ENCODE data around the gene OR6V1. TPM values are rescaled to one million over a fixed set of nuclear protein-coding genes. Genes with fewer than 3 reads are reported as not detected.

The OR6V1 gene
- total and polyA plus RNA-seq, 2 donors (not counting 1 experiment from before 2014, with no cell fraction given) = not detected

DNA sequence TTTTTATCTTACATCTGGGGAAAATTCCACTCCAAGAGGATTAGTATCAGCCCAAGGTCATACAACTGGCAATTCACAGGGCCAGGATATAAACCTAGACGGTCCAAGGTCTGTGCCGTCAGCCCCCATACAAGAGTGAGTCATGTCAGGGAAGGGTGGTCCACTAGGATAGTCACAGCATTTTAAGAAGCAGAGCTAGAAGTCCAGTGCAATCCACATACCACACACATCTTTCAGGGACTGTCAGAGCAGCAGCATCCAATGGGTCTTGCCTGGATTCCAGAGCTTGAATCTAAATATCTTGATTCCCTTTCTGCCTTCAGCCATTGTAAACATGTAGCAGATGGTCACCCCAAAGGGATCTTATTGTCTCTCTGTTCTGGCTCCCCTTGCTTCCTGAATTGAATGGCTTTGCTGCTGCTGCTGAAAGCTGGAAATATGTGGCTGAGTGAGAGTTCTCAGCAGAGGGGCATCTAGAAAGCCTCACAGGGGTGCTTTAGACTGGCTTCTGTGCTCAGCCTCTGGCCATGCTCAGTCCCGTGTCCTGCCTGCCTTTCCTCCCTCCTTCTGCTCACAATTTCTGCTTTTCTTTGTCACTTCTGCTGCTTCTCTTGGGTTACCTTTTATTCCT lies 9.9 kb upstream of the OR6V1 start:
- ChIA-PET CTCF (no interaction called here), POLR2A (no interaction called here)
- no peaks in the 10 kb centered on the region for H4K20me1 ChIP-seq (ENCODE audit: control insufficient read depth, insufficient read depth, low read length, poor library complexity, severe bottlenecking)
- no peaks in the 10 kb centered on the region for H3K9me3 ChIP-seq (ENCODE audit: control extremely low read depth in 1 of 3, control insufficient read depth in 2 of 3, insufficient read depth in 1 of 3, low read length in 2 of 3)
- no peaks in the 10 kb centered on the region for H3K36me3 ChIP-seq (replicated peaks in 1 of 2; ENCODE audit: control extremely low read depth in 1 of 2, control insufficient read depth in 1 of 2, extremely low read depth in 1 of 2, insufficient read depth in 2 of 2, low read length in 1 of 2)
- ATAC-seq (ENCODE audit: low read depth) (no peak), DNase-seq (no peak)
- Mint-ChIP-seq H3K9me3 (ENCODE audit: insufficient read depth) (no peaks in the 10 kb centered on the region), H3K4me1 (peaks cover 21% of the 10 kb centered on the region), H3K27me3 (no peaks in the 10 kb centered on the region), H3K27ac (no peak overlapping the region), H3K4me3 (no peak overlapping the region)
- H3K9ac ChIP-seq (ENCODE audit: low read length) = no peak overlapping the region
- H3K4me3 ChIP-seq (ENCODE audit: control extremely low read depth in 1 of 5, extremely low read depth in 1 of 5, insufficient read depth in 1 of 5, low read depth in 2 of 5, low read length in 4 of 5) = no peak overlapping the region
- no peaks in the 10 kb centered on the region for H3K27me3 ChIP-seq (replicated peaks in 1 of 4; ENCODE audit: control extremely low read depth in 1 of 4, control insufficient read depth in 3 of 4, insufficient read depth in 4 of 4, low read length in 3 of 4)
- WGBS (ENCODE audit: insufficient coverage) = 91% methylated on average over 2 of the region's 3 CpGs
- H3K79me2 ChIP-seq (ENCODE audit: control insufficient read depth, insufficient read depth, low read length) = no peaks in the 10 kb centered on the region
- TF ChIP-seq CTCF (IDR thresholded peaks at IDR 0.05) (no peak), EZH2 (IDR thresholded peaks at IDR 0.05; ENCODE audit: borderline replicate concordance, insufficient read depth, low read depth, low read length, poor library complexity, severe bottlenecking) (no peak)
- H2AFZ ChIP-seq (ENCODE audit: insufficient read depth, low read depth, low read length, poor library complexity, severe bottlenecking) = no peak overlapping the region
- no peak overlapping the region for H3K4me2 ChIP-seq (replicated peaks; ENCODE audit: low read depth, low read length, poor library complexity, severe bottlenecking)
- intact Hi-C loops (cut with micrococcal nuclease) = no loop called here
- H3K4me1 ChIP-seq (ENCODE audit: control insufficient read depth in 2 of 2, insufficient read depth in 2 of 2, low read length in 2 of 2) = peaks cover 8 to 9% of the 10 kb centered on the region in 2 donors
- no peak overlapping the region for H3K27ac ChIP-seq (ENCODE audit: low read length in 2 of 2)

DNA sequence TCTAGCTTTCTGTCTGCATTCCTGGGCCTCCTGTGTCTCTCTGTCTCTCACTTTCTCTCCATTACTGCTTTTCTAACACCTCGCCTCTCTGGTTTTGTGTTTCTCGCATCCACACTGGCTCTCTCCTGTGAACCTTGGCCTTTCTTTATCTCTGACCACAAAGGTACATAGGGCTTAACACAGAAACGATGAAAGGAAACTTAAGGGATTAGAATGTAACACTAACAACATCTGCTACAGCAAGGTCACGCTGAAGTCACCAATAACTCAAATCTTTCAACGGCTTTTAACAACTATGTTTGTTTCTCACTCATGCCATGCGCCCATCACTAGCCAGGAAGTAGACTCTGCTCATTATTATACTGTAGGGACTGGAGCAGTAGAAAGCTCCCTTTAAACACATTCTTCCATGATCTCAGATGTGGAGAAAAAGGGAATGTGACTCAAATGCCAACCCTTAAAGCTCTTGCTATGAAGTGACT lies 9.3 kb upstream of the OR6V1 start:
- Histone ChIP-seq H3K36me3 (replicated peaks in 1 of 2; ENCODE audit: control extremely low read depth in 1 of 2, control insufficient read depth in 1 of 2, extremely low read depth in 1 of 2, insufficient read depth in 2 of 2, low read length in 1 of 2) (no peaks in the 10 kb centered on the region), H3K27ac (ENCODE audit: low read length in 2 of 2) (no peak overlapping the region), H3K9ac (ENCODE audit: low read length) (no peak overlapping the region), H3K79me2 (ENCODE audit: control insufficient read depth, insufficient read depth, low read length) (no peaks in the 10 kb centered on the region), H4K20me1 (ENCODE audit: control insufficient read depth, insufficient read depth, low read length, poor library complexity, severe bottlenecking) (no peaks in the 10 kb centered on the region), H3K4me1 (ENCODE audit: control insufficient read depth in 2 of 2, insufficient read depth in 2 of 2, low read length in 2 of 2) (peaks cover 14 to 15% of the 10 kb centered on the region in 2 donors), H2AFZ (ENCODE audit: insufficient read depth, low read depth, low read length, poor library complexity, severe bottlenecking) (no peak overlapping the region), H3K27me3 (replicated peaks in 1 of 4; ENCODE audit: control extremely low read depth in 1 of 4, control insufficient read depth in 3 of 4, insufficient read depth in 4 of 4, low read length in 3 of 4) (no peaks in the 10 kb centered on the region), H3K4me3 (ENCODE audit: control extremely low read depth in 1 of 5, extremely low read depth in 1 of 5, insufficient read depth in 1 of 5, low read depth in 2 of 5, low read length in 4 of 5) (no peak overlapping the region), H3K9me3 (ENCODE audit: control extremely low read depth in 1 of 3, control insufficient read depth in 2 of 3, insufficient read depth in 1 of 3, low read length in 2 of 3) (no peaks in the 10 kb centered on the region), H3K4me2 (replicated peaks; ENCODE audit: low read depth, low read length, poor library complexity, severe bottlenecking) (no peak overlapping the region)
- H3K4me1 Mint-ChIP-seq = peaks cover 26% of the 10 kb centered on the region
- H3K4me3 Mint-ChIP-seq = no peak overlapping the region
- ChIA-PET CTCF (no interaction called here), POLR2A (no interaction called here)
- WGBS (ENCODE audit: insufficient coverage) = 100% methylated on average over 2 of the region's 6 CpGs
- intact Hi-C loops (cut with micrococcal nuclease) = no loop called here
- H3K27ac Mint-ChIP-seq = no peak overlapping the region
- TF ChIP-seq EZH2 (IDR thresholded peaks at IDR 0.05; ENCODE audit: borderline replicate concordance, insufficient read depth, low read depth, low read length, poor library complexity, severe bottlenecking) (no peak), CTCF (IDR thresholded peaks at IDR 0.05) (no peak)
- H3K27me3 Mint-ChIP-seq = no peaks in the 10 kb centered on the region
- DNase-seq (no peak), ATAC-seq (ENCODE audit: low read depth) (no peak)
- no peaks in the 10 kb centered on the region for H3K9me3 Mint-ChIP-seq (ENCODE audit: insufficient read depth)

Measured in B cell (primary cell).